ENCODE data around the gene PRKCE.

- no peak for TF ChIP-seq POLR2A (IDR thresholded peaks at IDR 0.05)
- TF ChIP-seq, protein P1, sequence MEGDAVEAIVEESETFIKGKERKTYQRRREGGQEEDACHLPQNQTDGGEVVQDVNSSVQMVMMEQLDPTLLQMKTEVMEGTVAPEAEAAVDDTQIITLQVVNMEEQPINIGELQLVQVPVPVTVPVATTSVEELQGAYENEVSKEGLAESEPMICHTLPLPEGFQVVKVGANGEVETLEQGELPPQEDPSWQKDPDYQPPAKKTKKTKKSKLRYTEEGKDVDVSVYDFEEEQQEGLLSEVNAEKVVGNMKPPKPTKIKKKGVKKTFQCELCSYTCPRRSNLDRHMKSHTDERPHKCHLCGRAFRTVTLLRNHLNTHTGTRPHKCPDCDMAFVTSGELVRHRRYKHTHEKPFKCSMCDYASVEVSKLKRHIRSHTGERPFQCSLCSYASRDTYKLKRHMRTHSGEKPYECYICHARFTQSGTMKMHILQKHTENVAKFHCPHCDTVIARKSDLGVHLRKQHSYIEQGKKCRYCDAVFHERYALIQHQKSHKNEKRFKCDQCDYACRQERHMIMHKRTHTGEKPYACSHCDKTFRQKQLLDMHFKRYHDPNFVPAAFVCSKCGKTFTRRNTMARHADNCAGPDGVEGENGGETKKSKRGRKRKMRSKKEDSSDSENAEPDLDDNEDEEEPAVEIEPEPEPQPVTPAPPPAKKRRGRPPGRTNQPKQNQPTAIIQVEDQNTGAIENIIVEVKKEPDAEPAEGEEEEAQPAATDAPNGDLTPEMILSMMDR (IDR thresholded peaks at IDR 0.05) = no peak
Measured at GRCh38 chr2:45892757-45893156, 241.3 kb downstream of the PRKCE start.
